Measurements from ENCODE around the gene AEBP2. TPM values are rescaled to one million over a fixed set of nuclear protein-coding genes. Genes with fewer than 3 reads are reported as not detected.
"Not testable (repeated sequence)": the region's sequence is repeated elsewhere in the genome, so short reads cannot be mapped to it uniquely, and the experiment has no call there.

Gene AEBP2
- total and polyA plus RNA-seq, 4 donors, result 24.8 to 89.0 (median 49.8) TPM

DNA sequence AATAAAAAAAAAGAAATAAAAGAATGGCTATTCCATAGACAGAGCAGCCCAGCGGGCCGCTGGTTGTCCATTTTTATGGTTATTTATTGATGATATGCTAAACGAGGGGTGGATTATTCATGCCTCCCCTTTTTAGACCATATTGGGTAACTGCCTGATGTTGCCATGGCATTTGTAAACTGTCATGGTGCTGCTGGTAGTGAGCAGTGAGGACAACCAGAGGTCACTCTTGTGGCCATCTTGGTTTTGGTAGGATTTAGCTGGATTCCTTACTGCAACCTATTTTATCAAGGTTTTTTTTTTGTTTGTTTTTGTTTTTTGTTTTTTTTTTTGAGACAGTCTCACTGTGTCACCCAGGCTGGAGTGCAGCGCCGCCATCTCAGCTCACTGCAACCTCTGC lies 25.7 kb upstream of the AEBP2 start:
- not testable (repeated sequence) for H3K4me3 ChIP-seq (ENCODE audit: low read length in 2 of 2); H3K27me3 ChIP-seq (ENCODE audit: control insufficient read depth in 1 of 2, insufficient read depth in 2 of 2, low read length in 1 of 2); ATAC-seq (ENCODE audit: low FRiP score); H3K9me3 ChIP-seq (ENCODE audit: control insufficient read depth, low read length); DNase-seq; H3K36me3 ChIP-seq (ENCODE audit: control insufficient read depth in 1 of 2, insufficient read depth in 2 of 2, low read length in 1 of 2)
- Histone ChIP-seq H3K4me1 (ENCODE audit: control insufficient read depth in 1 of 2, insufficient read depth in 2 of 2, low read length in 2 of 2) (peaks cover 2 to 12% of the 10 kb centered on the region in 2 donors), H3K27ac (ENCODE audit: low read depth in 1 of 2, low read length in 2 of 2) (peak overlapping the region; percentile 23 to 26)
- intact Hi-C loops (cut with DNase I), result loop anchor here in 1 of 2 donors (5.0 kb wide), 1 partner anchor 41 kb away; no protein-coding TSS in a partner anchor
- WGBS, 2 donors, result 93 to 94% methylated on average over 5 of the region's 5 CpGs

- no peaks in the 10 kb centered on the region for H3K27me3 ChIP-seq (ENCODE audit: control insufficient read depth in 1 of 2, insufficient read depth in 2 of 2, low read length in 1 of 2)
- ATAC-seq (ENCODE audit: low FRiP score), result no peak
- intact Hi-C loops (cut with DNase I), result no loop called here
- H3K9me3 ChIP-seq (ENCODE audit: control insufficient read depth, low read length), result no peaks in the 10 kb centered on the region
- peak overlapping the region in 1 of 2 donors; percentile 67 for H3K27ac ChIP-seq (ENCODE audit: low read depth in 1 of 2, low read length in 2 of 2)
- H3K4me3 ChIP-seq (ENCODE audit: low read length in 2 of 2), result no peak overlapping the region
- no peaks in the 10 kb centered on the region for H3K36me3 ChIP-seq (ENCODE audit: control insufficient read depth in 1 of 2, insufficient read depth in 2 of 2, low read length in 1 of 2)
- DNase-seq, result no peak
- peaks cover 0 to 6% of the 10 kb centered on the region in 2 donors for H3K4me1 ChIP-seq (ENCODE audit: control insufficient read depth in 1 of 2, insufficient read depth in 2 of 2, low read length in 2 of 2)
Measured at GRCh38 chr12:19415563-19415962, 23.7 kb upstream of the AEBP2 start.

DNA sequence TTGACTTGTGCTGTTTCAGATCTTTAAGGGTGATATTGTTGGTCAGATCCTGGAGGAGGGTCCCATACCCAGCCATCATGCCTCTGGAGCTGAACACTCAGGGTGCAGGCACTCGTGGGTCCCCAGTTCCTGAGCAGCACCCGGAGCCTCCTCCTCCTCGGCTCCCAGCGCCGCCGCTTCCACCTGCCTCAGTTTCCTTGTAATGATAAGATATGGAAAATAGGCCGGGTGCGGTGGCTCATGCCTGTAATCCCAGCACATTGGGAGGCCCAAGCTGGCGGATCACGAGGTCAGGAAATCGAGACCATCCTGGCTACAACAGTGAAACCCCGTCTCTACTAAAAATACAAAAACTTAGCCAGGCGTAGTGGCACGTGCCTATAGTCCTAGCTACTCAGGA lies 20.2 kb upstream of the AEBP2 start:
- WGBS, 2 donors, result 97% methylated on average over 14 of the region's 14 CpGs
- intact Hi-C loops (cut with DNase I), result no loop called here
- DNase-seq, result peak in 1 of 2 donors; percentile 68

DNA sequence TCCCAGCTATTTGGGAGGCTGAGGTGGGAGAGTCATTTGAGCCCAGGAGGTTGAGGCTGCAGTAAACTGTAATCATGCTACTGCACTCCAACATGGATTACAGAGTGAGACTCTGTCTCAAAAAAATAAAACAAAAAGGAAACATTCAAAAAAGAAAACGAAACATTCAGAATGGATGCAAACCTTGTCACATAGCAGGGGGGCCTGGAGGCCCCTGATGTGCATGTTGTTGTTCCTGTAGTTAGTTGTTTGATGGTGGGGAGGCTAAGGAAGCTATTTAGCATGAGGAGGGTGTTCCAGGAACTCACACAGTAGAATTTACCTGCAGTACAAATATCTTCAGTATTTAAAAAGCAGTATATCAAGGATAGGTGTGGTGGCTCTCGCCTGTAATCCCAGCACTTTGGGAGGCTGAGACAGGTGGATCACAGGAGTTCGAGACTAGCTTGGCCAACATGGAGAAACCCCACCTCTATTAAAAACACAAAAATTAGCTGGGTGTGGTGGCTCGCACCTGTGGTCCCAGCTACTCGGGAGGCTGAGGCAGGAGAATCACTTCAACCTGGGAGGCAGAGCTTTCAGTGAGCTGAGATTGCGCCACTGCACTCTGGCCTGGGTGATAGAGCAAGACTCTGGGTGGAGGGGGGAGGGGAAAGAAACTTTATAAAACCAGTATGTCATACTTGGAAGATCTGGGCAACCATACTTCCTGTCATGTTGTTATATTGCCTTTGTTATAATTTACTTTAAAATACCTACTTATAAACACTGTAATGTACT lies 17.6 kb upstream of the AEBP2 start:
- H3K4me1 ChIP-seq (ENCODE audit: control insufficient read depth in 1 of 2, insufficient read depth in 2 of 2, low read length in 2 of 2), result no peaks in the 10 kb centered on the region
- 85 to 89% methylated on average over 6 of the region's 6 CpGs for WGBS, 2 donors

More for the DNA sequence above, 20.2 kb upstream of the AEBP2 start:
- Histone ChIP-seq H3K27ac (ENCODE audit: low read depth in 1 of 2, low read length in 2 of 2) (no peak overlapping the region), H3K27me3 (ENCODE audit: control insufficient read depth in 1 of 2, insufficient read depth in 2 of 2, low read length in 1 of 2) (no peaks in the 10 kb centered on the region), H3K36me3 (ENCODE audit: control insufficient read depth in 1 of 2, insufficient read depth in 2 of 2, low read length in 1 of 2) (no peaks in the 10 kb centered on the region), H3K9me3 (ENCODE audit: control insufficient read depth, low read length) (no peaks in the 10 kb centered on the region), H3K4me1 (ENCODE audit: control insufficient read depth in 1 of 2, insufficient read depth in 2 of 2, low read length in 2 of 2) (no peaks in the 10 kb centered on the region), H3K4me3 (ENCODE audit: low read length in 2 of 2) (no peak overlapping the region)
- ATAC-seq (ENCODE audit: low FRiP score), result no peak

DNA sequence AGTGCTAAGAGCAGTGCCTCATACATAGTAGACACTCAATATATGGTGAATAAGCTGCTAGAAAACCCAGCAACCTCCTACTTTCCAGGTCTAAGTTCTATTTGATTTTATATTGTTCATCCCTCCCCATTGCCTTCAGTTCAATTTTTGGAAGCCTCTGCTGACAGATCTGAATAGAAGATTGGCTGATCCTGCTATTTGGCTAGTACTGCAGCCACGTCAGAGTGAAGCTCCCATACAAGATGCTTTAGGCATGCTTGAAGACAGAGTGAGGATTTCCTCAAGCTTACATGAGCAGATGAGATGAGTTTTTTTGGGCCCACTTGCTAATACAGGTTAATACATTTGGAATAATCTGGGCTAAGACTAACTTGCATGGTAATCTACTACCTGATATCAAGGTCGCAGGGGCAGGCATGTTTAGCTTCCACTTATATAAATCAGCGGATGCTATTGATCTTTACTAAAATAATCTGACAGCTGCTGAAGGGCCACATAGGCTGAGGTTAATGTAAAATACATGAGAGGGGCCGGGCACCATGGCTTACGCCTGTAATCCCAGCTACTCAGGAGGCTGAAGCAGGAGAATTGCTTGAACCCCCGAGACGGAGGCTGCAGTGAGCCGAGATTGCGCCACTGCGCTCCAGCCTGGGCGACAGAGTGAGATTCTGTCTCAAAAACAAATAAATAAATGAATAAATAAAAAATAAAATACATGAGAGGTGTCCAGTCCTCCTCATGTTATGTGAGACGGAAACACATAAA lies 15.9 kb upstream of the AEBP2 start:
- Histone ChIP-seq H3K4me3 (ENCODE audit: low read length in 2 of 2) (no peak overlapping the region), H3K27ac (ENCODE audit: low read depth in 1 of 2, low read length in 2 of 2) (no peak overlapping the region), H3K36me3 (ENCODE audit: control insufficient read depth in 1 of 2, insufficient read depth in 2 of 2, low read length in 1 of 2) (no peaks in the 10 kb centered on the region), H3K4me1 (ENCODE audit: control insufficient read depth in 1 of 2, insufficient read depth in 2 of 2, low read length in 2 of 2) (no peaks in the 10 kb centered on the region), H3K27me3 (ENCODE audit: control insufficient read depth in 1 of 2, insufficient read depth in 2 of 2, low read length in 1 of 2) (no peaks in the 10 kb centered on the region), H3K9me3 (ENCODE audit: control insufficient read depth, low read length) (no peaks in the 10 kb centered on the region)
- intact Hi-C loops (cut with DNase I), result no loop called here
- no peak for ATAC-seq (ENCODE audit: low FRiP score)
- WGBS, 2 donors, result 91 to 94% methylated on average over 12 of the region's 12 CpGs
- DNase-seq, result no peak

More for the DNA sequence above, 17.6 kb upstream of the AEBP2 start:
- H3K27ac ChIP-seq (ENCODE audit: low read depth in 1 of 2, low read length in 2 of 2), result no peak overlapping the region
- no peak overlapping the region for H3K4me3 ChIP-seq (ENCODE audit: low read length in 2 of 2)
- H3K36me3 ChIP-seq (ENCODE audit: control insufficient read depth in 1 of 2, insufficient read depth in 2 of 2, low read length in 1 of 2), result no peaks in the 10 kb centered on the region
- H3K9me3 ChIP-seq (ENCODE audit: control insufficient read depth, low read length), result no peaks in the 10 kb centered on the region
- ATAC-seq (ENCODE audit: low FRiP score) (no peak), DNase-seq (no peak)
- intact Hi-C loops (cut with DNase I), result no loop called here
- no peaks in the 10 kb centered on the region for H3K27me3 ChIP-seq (ENCODE audit: control insufficient read depth in 1 of 2, insufficient read depth in 2 of 2, low read length in 1 of 2)

GRCh38 chr12:19428246-19428645 lies 11.0 kb upstream of the AEBP2 start:
- no peak overlapping the region for H3K4me3 ChIP-seq (ENCODE audit: low read length in 2 of 2)
- 77 to 79% methylated on average over 5 of the region's 5 CpGs for WGBS, 2 donors
- no peak for DNase-seq
- intact Hi-C loops (cut with DNase I), result no loop called here
- no peak for ATAC-seq (ENCODE audit: low FRiP score)
- no peaks in the 10 kb centered on the region for H3K36me3 ChIP-seq (ENCODE audit: control insufficient read depth in 1 of 2, insufficient read depth in 2 of 2, low read length in 1 of 2)
- no peaks in the 10 kb centered on the region for H3K27me3 ChIP-seq (ENCODE audit: control insufficient read depth in 1 of 2, insufficient read depth in 2 of 2, low read length in 1 of 2)
- H3K27ac ChIP-seq (ENCODE audit: low read depth in 1 of 2, low read length in 2 of 2), result no peak overlapping the region
- peaks cover 0 to 2% of the 10 kb centered on the region in 2 donors for H3K4me1 ChIP-seq (ENCODE audit: control insufficient read depth in 1 of 2, insufficient read depth in 2 of 2, low read length in 2 of 2)
- no peaks in the 10 kb centered on the region for H3K9me3 ChIP-seq (ENCODE audit: control insufficient read depth, low read length)

- WGBS, 2 donors, result 92 to 100% methylated on average over 2 of the region's 2 CpGs
- H3K27me3 ChIP-seq (ENCODE audit: control insufficient read depth in 1 of 2, insufficient read depth in 2 of 2, low read length in 1 of 2); ATAC-seq (ENCODE audit: low FRiP score); H3K27ac ChIP-seq (ENCODE audit: low read depth in 1 of 2, low read length in 2 of 2); DNase-seq; H3K4me3 ChIP-seq (ENCODE audit: low read length in 2 of 2); H3K4me1 ChIP-seq (ENCODE audit: control insufficient read depth in 1 of 2, insufficient read depth in 2 of 2, low read length in 2 of 2); H3K36me3 ChIP-seq (ENCODE audit: control insufficient read depth in 1 of 2, insufficient read depth in 2 of 2, low read length in 1 of 2); intact Hi-C loops (cut with DNase I); H3K9me3 ChIP-seq (ENCODE audit: control insufficient read depth, low read length): not testable (repeated sequence)
Measured at GRCh38 chr12:19429491-19429890, 9.8 kb upstream of the AEBP2 start.

DNA sequence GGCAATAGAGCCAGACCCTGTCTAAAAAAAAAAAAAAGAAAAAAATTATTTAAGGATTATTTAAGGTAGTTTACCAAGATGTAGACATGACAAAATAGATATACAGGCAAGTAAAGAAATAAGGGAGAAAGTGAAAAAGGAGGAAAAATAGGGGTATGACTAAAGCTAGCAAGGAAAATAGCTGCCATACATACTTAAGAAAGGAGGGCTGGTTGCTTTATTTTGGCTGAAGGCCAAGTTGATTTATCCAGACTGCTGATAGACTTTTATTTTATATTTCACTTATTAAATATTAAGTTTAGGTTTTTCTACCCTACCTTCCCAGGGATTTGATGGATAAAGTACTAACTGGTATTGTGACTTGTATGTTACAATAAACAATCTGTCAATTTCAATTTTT lies 8.3 kb upstream of the AEBP2 start:
- intact Hi-C loops (cut with DNase I), result loop anchor here in 1 of 2 donors (10.0 kb wide), 1 partner anchor 214 kb away; no protein-coding TSS in a partner anchor

More for the DNA sequence above, 8.3 kb upstream of the AEBP2 start:
- H3K27me3 ChIP-seq (ENCODE audit: control insufficient read depth in 1 of 2, insufficient read depth in 2 of 2, low read length in 1 of 2), result no peaks in the 10 kb centered on the region
- no peak for DNase-seq
- no peaks in the 10 kb centered on the region for H3K36me3 ChIP-seq (ENCODE audit: control insufficient read depth in 1 of 2, insufficient read depth in 2 of 2, low read length in 1 of 2)
- peaks cover 0 to 2% of the 10 kb centered on the region in 2 donors for H3K4me1 ChIP-seq (ENCODE audit: control insufficient read depth in 1 of 2, insufficient read depth in 2 of 2, low read length in 2 of 2)
- ATAC-seq (ENCODE audit: low FRiP score), result no peak
- H3K9me3 ChIP-seq (ENCODE audit: control insufficient read depth, low read length), result no peaks in the 10 kb centered on the region
- H3K4me3 ChIP-seq (ENCODE audit: low read length in 2 of 2), result no peak overlapping the region
- H3K27ac ChIP-seq (ENCODE audit: low read depth in 1 of 2, low read length in 2 of 2), result no peak overlapping the region
